Esophagus muscularis mucosa (tissue), 4 donors: ENCODE measurements around the gene MSANTD4. TPM values are rescaled to one million over a fixed set of nuclear protein-coding genes. Genes with fewer than 3 reads are reported as not detected.

ENCODE experiments used
- DNase-seq: peaks from one replicate; pipeline ENCODE4 v3.0.0-alpha.2; 2017; ENCODE audit errors: extremely low spot score
- H3K27ac ChIP-seq, 4 donors: fragments of 200-600 bp; sonication (generic); replicated peaks in 1 of 4; 1 replicate in 3 of 4; 2 replicates in 1 of 4; pipeline ENCODE4 v1.5.1; 2016 to 2019; ENCODE audit warnings: mild to moderate bottlenecking in 1 of 4
- H3K27me3 ChIP-seq, 4 donors: fragments of 200-600 bp; sonication (generic); one replicate each; pipeline versions ENCODE4 v1.5.1 to v1.6.0; 2016 to 2019
- H3K36me3 ChIP-seq, 4 donors: fragments of 200-600 bp; sonication (generic); one replicate each; pipeline ENCODE4 v1.5.1; 2016 to 2019
- H3K4me1 ChIP-seq, 4 donors: fragments of 200-600 bp; sonication (generic); one replicate each; pipeline ENCODE4 v1.5.1; 2016 to 2019
- H3K4me3 ChIP-seq, 4 donors: fragments of 200-600 bp; sonication (generic); 1 replicate in 2 of 4; 2 replicates in 2 of 4; pipeline ENCODE4 v1.5.1; 2016 to 2019; ENCODE audit warnings: mild to moderate bottlenecking in 4 of 4, moderate library complexity in 1 of 4
- H3K9me3 ChIP-seq, 4 donors: fragments of 200-600 bp; sonication (generic); 1 replicate in 3 of 4; 2 replicates in 1 of 4; pipeline ENCODE4 v1.5.1; 2016 to 2019
- EP300 ChIP-seq: sonication (generic); formaldehyde crosslinking; IDR thresholded peaks from one replicate; pipeline ENCODE4 v1.6.1; 2017; ENCODE audit warnings: antibody characterized with exemption
- POLR2A ChIP-seq: fragments of 450-650 bp; IDR thresholded peaks from one replicate; pipeline ENCODE4 v1.6.1; 2017; ENCODE audit warnings: antibody characterized with exemption, moderate library complexity, mild to moderate bottlenecking, low read depth
- POLR2AphosphoS5 ChIP-seq, 2 donors: sonication (generic); formaldehyde crosslinking; IDR thresholded peaks; one replicate each; pipeline ENCODE4 v1.6.1; 2017; ENCODE audit warnings: antibody characterized with exemption in 2 of 2
- WGBS: methylation state at CpG from one replicate; pipeline ENCODE4 v1.1.5; 2018; 5-methylcytosine and 5-hydroxymethylcytosine counted together
- intact Hi-C: fragments of 100-400 bp; cut with DNase I; formaldehyde crosslinking; loops from one replicate; pipeline ENCODE4 v1.15.1; 2023
- total RNA-seq, 4 donors: library from RNA; depleted of rRNA; stranded (reverse); fragments of >200 nt; gene quantifications; one replicate each; pipeline versions ENCODE4 v1.1.0 to v1.2.1, GENCODE V29; 2016
- TF ChIP-seq, protein P1 (sequence below), 3 experiments: fragments of 200-600 bp in 2 of 3; fragments of 450-650 bp in 1 of 3; sonication (generic) in 2 of 3; IDR thresholded peaks; one replicate each; pipeline ENCODE4 v1.5.1; 2017 to 2019; ENCODE audit warnings: antibody characterized with exemption in 3 of 3, mild to moderate bottlenecking in 2 of 3, moderate library complexity in 1 of 3

MSANTD4 gene
- total RNA-seq, 4 donors from 2014 or later: 22.5 to 32.8 (median 25.6) TPM

DNA sequence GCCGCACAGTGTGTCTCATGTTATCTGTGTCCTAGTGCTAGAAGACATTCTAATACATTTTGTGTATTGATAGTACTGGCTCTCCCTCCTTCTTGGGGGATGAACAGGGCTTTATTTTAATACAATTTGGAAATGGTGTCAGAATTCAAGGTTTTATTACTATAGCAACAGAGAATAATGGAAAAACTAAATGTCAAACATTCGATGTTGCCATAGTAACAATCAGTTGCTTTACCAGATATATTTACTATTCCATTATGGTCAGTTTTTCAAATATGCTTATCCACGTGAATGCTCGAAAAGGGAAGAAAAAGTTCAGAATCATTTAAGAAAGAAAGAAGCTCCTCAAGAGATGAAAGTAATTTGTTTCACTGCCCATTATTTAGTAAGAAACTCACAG, 8.6 kb upstream of the MSANTD4 start:
- no peak for DNase-seq
- 66% methylated on average over 4 of the region's 4 CpGs for WGBS
- Histone ChIP-seq H3K9me3 (no peaks in the 10 kb centered on the region), H3K36me3 (no peaks in the 10 kb centered on the region), H3K4me3 (no peak overlapping the region), H3K4me1 (no peaks in the 10 kb centered on the region), H3K27ac (no peak overlapping the region), H3K27me3 (no peaks in the 10 kb centered on the region)
- TF ChIP-seq, protein P1, sequence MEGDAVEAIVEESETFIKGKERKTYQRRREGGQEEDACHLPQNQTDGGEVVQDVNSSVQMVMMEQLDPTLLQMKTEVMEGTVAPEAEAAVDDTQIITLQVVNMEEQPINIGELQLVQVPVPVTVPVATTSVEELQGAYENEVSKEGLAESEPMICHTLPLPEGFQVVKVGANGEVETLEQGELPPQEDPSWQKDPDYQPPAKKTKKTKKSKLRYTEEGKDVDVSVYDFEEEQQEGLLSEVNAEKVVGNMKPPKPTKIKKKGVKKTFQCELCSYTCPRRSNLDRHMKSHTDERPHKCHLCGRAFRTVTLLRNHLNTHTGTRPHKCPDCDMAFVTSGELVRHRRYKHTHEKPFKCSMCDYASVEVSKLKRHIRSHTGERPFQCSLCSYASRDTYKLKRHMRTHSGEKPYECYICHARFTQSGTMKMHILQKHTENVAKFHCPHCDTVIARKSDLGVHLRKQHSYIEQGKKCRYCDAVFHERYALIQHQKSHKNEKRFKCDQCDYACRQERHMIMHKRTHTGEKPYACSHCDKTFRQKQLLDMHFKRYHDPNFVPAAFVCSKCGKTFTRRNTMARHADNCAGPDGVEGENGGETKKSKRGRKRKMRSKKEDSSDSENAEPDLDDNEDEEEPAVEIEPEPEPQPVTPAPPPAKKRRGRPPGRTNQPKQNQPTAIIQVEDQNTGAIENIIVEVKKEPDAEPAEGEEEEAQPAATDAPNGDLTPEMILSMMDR (IDR thresholded peaks at IDR 0.05): no peak
- TF ChIP-seq POLR2AphosphoS5 (IDR thresholded peaks at IDR 0.05) (no peak), POLR2A (no peak), EP300 (no peak)
- intact Hi-C loops: no loop called here

DNA sequence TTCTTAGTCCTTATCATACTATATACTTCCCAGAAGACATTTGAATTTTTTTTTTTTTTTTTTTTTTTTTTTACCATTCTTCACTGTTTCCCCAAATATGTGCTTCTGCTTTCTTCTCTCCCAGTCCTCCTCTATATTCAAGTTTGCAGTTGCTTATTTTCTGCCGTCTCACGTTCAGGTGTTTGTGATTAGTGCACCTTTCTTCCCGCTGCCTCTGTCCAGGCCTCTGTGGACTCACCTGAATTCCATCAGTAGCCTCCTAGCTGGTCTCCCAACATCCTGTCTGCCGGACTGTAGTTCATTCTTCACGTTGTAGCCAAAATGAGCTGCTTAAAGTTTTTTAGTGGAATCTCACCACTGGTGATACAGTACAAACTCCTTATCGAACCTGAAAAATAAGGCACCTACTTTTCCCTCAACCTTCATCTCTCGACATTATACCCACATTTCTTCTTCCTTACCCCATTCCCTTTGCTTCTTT, 795 bp upstream of the MSANTD4 start:
- H3K4me1 ChIP-seq: peaks cover 29 to 38% (median 35%) of the 10 kb centered on the region in 4 donors
- H3K36me3 ChIP-seq: no peaks in the 10 kb centered on the region
- DNase-seq: no peak
- TF ChIP-seq POLR2AphosphoS5 (IDR thresholded peaks at IDR 0.05) (no peak), POLR2A (no peak), EP300 (no peak)
- TF ChIP-seq, protein P1 (IDR thresholded peaks at IDR 0.05): no peak
- peak overlapping the region; percentile 65 to 91 (median 81) for H3K4me3 ChIP-seq
- WGBS: 93% methylated on average over 7 of the region's 7 CpGs
- no peaks in the 10 kb centered on the region for H3K27me3 ChIP-seq
- H3K9me3 ChIP-seq: no peaks in the 10 kb centered on the region
- H3K27ac ChIP-seq: peak overlapping the region; percentile 73 to 86 (median 82)
- intact Hi-C loops: loop anchor here (5.0 kb wide), 1 partner anchor 54 kb away; the partner anchor contains the start of genes AASDHPPT and KBTBD3

DNA sequence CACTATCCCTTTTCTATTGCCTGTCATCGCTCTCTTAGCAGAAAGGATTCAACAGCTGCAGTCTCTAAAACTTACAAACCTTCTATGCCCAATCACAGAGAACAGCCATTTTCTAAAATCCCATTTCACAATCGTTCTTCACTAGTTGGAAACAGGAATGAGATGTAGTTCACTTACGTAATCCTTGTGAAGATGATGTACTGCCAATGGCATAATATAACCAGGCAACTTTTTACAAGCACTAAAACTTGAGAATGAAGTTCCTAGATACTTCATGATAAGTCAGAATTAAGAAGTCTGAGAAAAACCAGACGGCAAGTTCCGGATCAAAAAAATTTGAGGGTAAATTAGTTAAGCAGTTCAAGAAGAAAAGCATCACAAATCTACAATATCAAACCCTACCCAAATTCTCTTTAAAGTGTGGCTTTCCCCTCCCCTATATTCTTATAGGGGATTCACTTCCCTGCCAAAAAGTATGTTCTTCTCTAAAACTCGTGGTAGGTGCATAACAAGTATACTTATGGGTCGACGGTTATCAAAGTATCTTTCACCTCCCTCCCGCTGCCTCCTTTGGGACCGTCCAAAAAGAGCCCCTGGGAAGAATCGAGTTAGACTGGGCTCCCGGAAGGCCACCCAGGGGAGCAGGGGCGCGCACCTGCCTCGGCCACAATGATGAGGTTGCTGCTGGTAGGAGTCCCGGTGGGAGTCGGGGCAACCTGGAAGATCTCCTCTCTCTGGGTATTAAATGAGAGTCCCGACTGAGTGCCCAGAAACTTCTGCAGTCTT, 666 bp downstream of the MSANTD4 start:
- Histone ChIP-seq H3K9me3 (no peaks in the 10 kb centered on the region), H3K4me1 (peaks cover 32 to 51% (median 46%) of the 10 kb centered on the region in 4 donors), H3K27me3 (no peaks in the 10 kb centered on the region), H3K36me3 (no peaks in the 10 kb centered on the region), H3K27ac (peak overlapping the region; percentile 82 to 86 (median 84)), H3K4me3 (peak overlapping the region; percentile 65 to 91 (median 81))
- intact Hi-C loops: loop anchor here (5.0 kb wide), 1 partner anchor 56 kb away; the partner anchor contains the start of genes AASDHPPT and KBTBD3
- 17% methylated on average over 15 of the region's 18 CpGs for WGBS
- no peak for TF ChIP-seq POLR2AphosphoS5 (IDR thresholded peaks at IDR 0.05)
- no peak for TF ChIP-seq POLR2A
- no peak for DNase-seq

DNA sequence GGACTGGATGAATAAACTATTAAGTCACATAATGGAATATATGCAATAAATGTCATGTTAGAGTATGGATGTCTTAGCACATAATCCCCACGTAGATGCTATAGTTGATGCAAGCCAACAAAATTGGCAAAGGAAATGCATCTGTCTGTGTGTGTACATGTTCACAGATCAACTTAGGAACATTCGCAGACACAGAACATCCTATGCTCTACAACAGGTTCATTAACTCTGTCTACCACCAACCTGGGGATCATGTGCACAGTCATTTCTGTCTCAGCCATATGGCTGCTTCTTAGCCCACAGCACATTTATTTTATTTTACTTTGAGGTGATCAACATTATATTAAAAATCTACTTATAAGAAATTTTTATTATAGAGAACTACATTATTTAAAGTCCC, 4.9 kb downstream of the MSANTD4 start:
- DNase-seq: no peak
- H3K4me3 ChIP-seq: no peak overlapping the region
- TF ChIP-seq POLR2A (no peak), POLR2AphosphoS5 (IDR thresholded peaks at IDR 0.05) (no peak), EP300 (no peak)
- TF ChIP-seq, protein P1 (IDR thresholded peaks at IDR 0.05): no peak
- peaks cover 37 to 86% (median 70%) of the 10 kb centered on the region in 4 donors for H3K4me1 ChIP-seq
- no peaks in the 10 kb centered on the region for H3K27me3 ChIP-seq
- intact Hi-C loops: no loop called here
- H3K27ac ChIP-seq: no peak overlapping the region
- H3K36me3 ChIP-seq: no peaks in the 10 kb centered on the region
- no peaks in the 10 kb centered on the region for H3K9me3 ChIP-seq
- 81% methylated on average over 2 of the region's 2 CpGs for WGBS

DNA sequence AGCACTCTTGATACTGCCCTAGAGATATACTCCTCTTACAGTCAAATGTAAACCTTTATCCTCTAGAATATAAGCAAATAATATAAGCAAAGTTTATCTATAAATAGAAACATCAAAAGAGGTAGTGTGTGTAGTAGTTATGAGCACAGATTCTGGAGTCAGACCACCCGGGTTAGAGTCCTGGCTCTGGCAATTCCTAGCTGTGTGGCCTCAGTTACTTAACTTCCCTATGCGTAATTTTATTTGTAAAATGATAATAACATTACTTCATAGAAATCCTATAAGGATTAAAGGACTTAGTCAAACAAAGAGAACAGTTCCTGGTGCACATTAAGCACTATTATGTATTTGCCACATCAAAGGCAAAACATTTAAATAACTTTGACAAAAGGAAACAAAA, 7.0 kb downstream of the MSANTD4 start:
- Histone ChIP-seq H3K9me3 (no peaks in the 10 kb centered on the region), H3K4me1 (peaks cover 27 to 80% (median 65%) of the 10 kb centered on the region in 4 donors), H3K27me3 (no peaks in the 10 kb centered on the region), H3K27ac (no peak overlapping the region), H3K36me3 (peaks cover 4 to 10% (median 5%) of the 10 kb centered on the region in 4 donors), H3K4me3 (no peak overlapping the region)
- TF ChIP-seq EP300 (no peak), POLR2A (no peak), POLR2AphosphoS5 (IDR thresholded peaks at IDR 0.05) (no peak)
- TF ChIP-seq, protein P1 (IDR thresholded peaks at IDR 0.05): no peak
- intact Hi-C loops: no loop called here
- no peak for DNase-seq
- 79% methylated on average over 2 of the region's 2 CpGs for WGBS
